Activated CD8-positive, alpha-beta memory T cell treated with anti-CD3 and anti-CD28 coated beads, Interleukin-2, amount 50 U/mL, for 1 hour (primary cell): ENCODE measurements around the gene MYO5B.

ENCODE experiments used
- DNase-seq: peaks from one replicate; pipeline ENCODE4 v3.0.0-alpha.2; 2020; ENCODE audit errors: extremely low read depth

MYO5B gene

GRCh38 chr18:50071397-50071796 lies 123.5 kb downstream of the MYO5B start:
- no peak for DNase-seq

GRCh38 chr18:50069422-50069821 lies 125.5 kb downstream of the MYO5B start:
- DNase-seq: no peak

- no peak for DNase-seq
Observed at GRCh38 chr18:50065527-50065926, 129.4 kb downstream of the MYO5B start.

GRCh38 chr18:50065039-50065438 lies 129.9 kb downstream of the MYO5B start:
- DNase-seq: no peak

GRCh38 chr18:50061876-50062517 lies 132.9 kb downstream of the MYO5B start:
- DNase-seq: no peak

GRCh38 chr18:50060822-50061221 lies 134.1 kb downstream of the MYO5B start:
- DNase-seq: no peak

GRCh38 chr18:50058731-50059130 lies 136.2 kb downstream of the MYO5B start:
- no peak for DNase-seq

GRCh38 chr18:50057009-50057408 lies 137.9 kb downstream of the MYO5B start:
- DNase-seq: no peak

GRCh38 chr18:50056185-50056584 lies 138.8 kb downstream of the MYO5B start:
- no peak for DNase-seq

GRCh38 chr18:50055488-50055887 lies 139.5 kb downstream of the MYO5B start:
- no peak for DNase-seq

GRCh38 chr18:50053111-50053510 lies 141.8 kb downstream of the MYO5B start:
- no peak for DNase-seq

GRCh38 chr18:50051288-50051687 lies 143.7 kb downstream of the MYO5B start:
- no peak for DNase-seq

GRCh38 chr18:50045126-50045525 lies 149.8 kb downstream of the MYO5B start:
- no peak for DNase-seq

- DNase-seq: no peak
Observed at GRCh38 chr18:50044402-50044801, 150.5 kb downstream of the MYO5B start.

GRCh38 chr18:50042611-50043010 lies 152.3 kb downstream of the MYO5B start:
- no peak for DNase-seq

GRCh38 chr18:50039746-50040145 lies 155.2 kb downstream of the MYO5B start:
- DNase-seq: no peak

- DNase-seq: no peak
Observed at GRCh38 chr18:50038448-50038847, 156.5 kb downstream of the MYO5B start.

GRCh38 chr18:50034029-50034428 lies 160.9 kb downstream of the MYO5B start:
- DNase-seq: no peak

GRCh38 chr18:50033004-50033403 lies 161.9 kb downstream of the MYO5B start:
- no peak for DNase-seq

GRCh38 chr18:50030146-50030545 lies 164.8 kb downstream of the MYO5B start:
- no peak for DNase-seq

GRCh38 chr18:50027996-50028395 lies 167.0 kb downstream of the MYO5B start:
- DNase-seq: no peak

- no peak for DNase-seq
Observed at GRCh38 chr18:50024466-50024865, 170.5 kb downstream of the MYO5B start.

- DNase-seq: no peak
Observed at GRCh38 chr18:50022985-50023384, 172.0 kb downstream of the MYO5B start.

- no peak for DNase-seq
Observed at GRCh38 chr18:50014606-50015005, 180.3 kb downstream of the MYO5B start.
